ENCODE results near the gene ASCC2. TPM values are rescaled to one million over a fixed set of nuclear protein-coding genes. Genes with fewer than 3 reads are reported as not detected.
"Not testable (repeated sequence)": the region's sequence is repeated elsewhere in the genome, so short reads cannot be mapped to it uniquely, and the experiment has no call there.

Gene ASCC2
- total and polyA plus RNA-seq, 7 experiments from 2014 or later = 48.7 to 101 (median 90.5) TPM

GRCh38 chr22:29872144-29872893 is 34.2 kb upstream of the ASCC2 start:
- no peak overlapping the region for H3K27ac ChIP-seq (ENCODE audit: low read depth, low read length)
- no peak overlapping the region for H3K4me3 Mint-ChIP-seq
- H3K27ac Mint-ChIP-seq = peak overlapping the region in 1 of 9 donors; percentile 62
- H3K27me3 Mint-ChIP-seq = peaks cover 0 to 29% (median 0%) of the 10 kb centered on the region in 5 donors
- ATAC-seq (no peak), DNase-seq (no peak)
- no peaks in the 10 kb centered on the region for H3K9me3 ChIP-seq (ENCODE audit: control insufficient read depth in 2 of 3, low read length in 3 of 3)
- H3K4me3 ChIP-seq (ENCODE audit: low read length) = no peak overlapping the region
- no peaks in the 10 kb centered on the region for H3K27me3 ChIP-seq (ENCODE audit: control insufficient read depth in 2 of 2, insufficient read depth in 2 of 2, low read length in 2 of 2)
- no peaks in the 10 kb centered on the region for H3K9me3 Mint-ChIP-seq
- ChIA-PET CTCF (no interaction called here), POLR2A (no interaction called here)
- H3K4me1 ChIP-seq (ENCODE audit: control insufficient read depth in 2 of 2, insufficient read depth in 2 of 2, low read length in 2 of 2) = peaks cover 0 to 8% of the 10 kb centered on the region in 2 donors
- H3K4me1 Mint-ChIP-seq = peaks cover 0 to 15% (median 6%) of the 10 kb centered on the region in 7 donors
- H3K36me3 ChIP-seq (ENCODE audit: control insufficient read depth in 2 of 3, insufficient read depth in 3 of 3, low read length in 3 of 3) = no peaks in the 10 kb centered on the region
- intact Hi-C loops (cut with micrococcal nuclease) = no loop called here
- no peaks in the 10 kb centered on the region for H3K36me3 Mint-ChIP-seq

DNA sequence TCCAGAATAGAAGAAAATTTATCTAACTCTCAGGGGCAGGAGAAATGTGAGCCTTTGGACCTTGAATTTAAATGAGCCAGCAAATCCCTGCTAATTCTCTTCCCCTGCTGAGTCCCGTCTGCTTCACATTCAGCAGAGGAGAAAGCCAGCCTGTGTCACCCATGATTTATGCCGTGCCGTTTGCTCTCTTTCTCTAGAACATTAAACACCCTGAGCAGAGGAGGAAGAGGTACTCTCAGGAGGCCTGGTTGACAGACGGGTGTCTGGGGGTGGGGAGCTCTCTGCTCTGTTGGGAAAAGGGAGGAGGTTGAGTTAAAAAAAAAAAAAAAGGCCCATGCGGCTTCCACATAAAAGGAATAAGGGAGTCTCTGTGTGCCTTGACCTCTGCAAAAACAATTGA is 33.6 kb upstream of the ASCC2 start:
- CTCF ChIA-PET = no interaction called here
- no peak for DNase-seq
- no peaks in the 10 kb centered on the region for H3K9me3 Mint-ChIP-seq
- peaks cover 0 to 8% of the 10 kb centered on the region in 2 donors for H3K4me1 ChIP-seq (ENCODE audit: control insufficient read depth in 2 of 2, insufficient read depth in 2 of 2, low read length in 2 of 2)
- no peak overlapping the region for H3K4me3 Mint-ChIP-seq
- no peak for ATAC-seq
- H3K36me3 Mint-ChIP-seq = no peaks in the 10 kb centered on the region
- H3K9me3 ChIP-seq (ENCODE audit: control insufficient read depth in 2 of 3, low read length in 3 of 3) = no peaks in the 10 kb centered on the region
- H3K4me1 Mint-ChIP-seq = peaks cover 0 to 15% (median 6%) of the 10 kb centered on the region in 7 donors
- no peak overlapping the region for H3K27ac ChIP-seq (ENCODE audit: low read depth, low read length)
- POLR2A ChIA-PET = interaction anchor here (0.6 kb wide), 1 partner anchor 15 kb away, joined by 5 read pairs; no protein-coding TSS in a partner anchor
- H3K27me3 ChIP-seq (ENCODE audit: control insufficient read depth in 2 of 2, insufficient read depth in 2 of 2, low read length in 2 of 2) = no peaks in the 10 kb centered on the region
- intact Hi-C loops (cut with micrococcal nuclease) = no loop called here
- peaks cover 0 to 27% (median 0%) of the 10 kb centered on the region in 5 donors for H3K27me3 Mint-ChIP-seq
- no peak overlapping the region for H3K4me3 ChIP-seq (ENCODE audit: low read length)
- H3K36me3 ChIP-seq (ENCODE audit: control insufficient read depth in 2 of 3, insufficient read depth in 3 of 3, low read length in 3 of 3) = no peaks in the 10 kb centered on the region
- no peak overlapping the region for H3K27ac Mint-ChIP-seq

DNA sequence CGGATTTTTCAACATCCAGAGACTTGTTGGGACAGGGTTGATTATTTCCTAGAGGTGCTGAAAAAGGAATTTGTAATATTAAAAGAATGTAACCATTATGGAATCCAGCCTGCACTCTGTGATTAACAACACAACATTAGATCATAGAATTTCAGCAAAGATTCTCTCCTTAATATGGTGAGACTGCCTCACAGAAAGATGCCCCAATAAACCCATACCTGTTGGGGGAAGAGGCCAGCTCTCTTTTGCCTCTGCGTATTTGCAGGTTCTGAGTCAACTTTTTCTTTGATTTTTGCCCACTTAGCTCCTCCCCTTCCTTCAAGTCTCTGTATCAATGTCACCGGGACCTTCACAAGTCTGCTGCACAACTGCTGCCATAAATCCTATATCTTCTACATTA is 32.5 kb upstream of the ASCC2 start:
- Histone ChIP-seq H3K27me3 (ENCODE audit: control insufficient read depth in 2 of 2, insufficient read depth in 2 of 2, low read length in 2 of 2) (no peaks in the 10 kb centered on the region), H3K4me1 (ENCODE audit: control insufficient read depth in 2 of 2, insufficient read depth in 2 of 2, low read length in 2 of 2) (peaks cover 0 to 8% of the 10 kb centered on the region in 2 donors), H3K9me3 (ENCODE audit: control insufficient read depth in 2 of 3, low read length in 3 of 3) (no peaks in the 10 kb centered on the region), H3K27ac (ENCODE audit: low read depth, low read length) (no peak overlapping the region), H3K36me3 (ENCODE audit: control insufficient read depth in 2 of 3, insufficient read depth in 3 of 3, low read length in 3 of 3) (no peaks in the 10 kb centered on the region), H3K4me3 (ENCODE audit: low read length) (no peak overlapping the region)
- DNase-seq (peak in 6 of 9 donors; percentile 7 to 32 (median 22)), ATAC-seq (no peak)
- Mint-ChIP-seq H3K36me3 (no peaks in the 10 kb centered on the region), H3K4me3 (peak overlapping the region in 1 of 10 donors; percentile 8), H3K27me3 (peaks cover 0 to 22% (median 0%) of the 10 kb centered on the region in 5 donors), H3K27ac (peak overlapping the region in 3 of 9 donors; percentile 14 to 68 (median 64)), H3K4me1 (peaks cover 0 to 15% (median 6%) of the 10 kb centered on the region in 7 donors), H3K9me3 (no peaks in the 10 kb centered on the region)
- ChIA-PET CTCF (interaction anchor here (0.6 kb wide), 1 partner anchor 32 kb away, joined by 3 read pairs; no protein-coding TSS in a partner anchor), POLR2A (interaction anchor here (0.7 kb wide), 1 partner anchor 28 kb away, joined by 3 read pairs; no protein-coding TSS in a partner anchor)
- intact Hi-C loops (cut with micrococcal nuclease) = no loop called here

- Mint-ChIP-seq H3K27ac (no peak overlapping the region), H3K4me1 (peaks cover 0 to 15% (median 6%) of the 10 kb centered on the region in 7 donors), H3K4me3 (no peak overlapping the region), H3K9me3 (no peaks in the 10 kb centered on the region), H3K36me3 (no peaks in the 10 kb centered on the region), H3K27me3 (peaks cover 0 to 12% (median 0%) of the 10 kb centered on the region in 5 donors)
- ATAC-seq = no peak
- peaks cover 0 to 8% of the 10 kb centered on the region in 2 donors for H3K4me1 ChIP-seq (ENCODE audit: control insufficient read depth in 2 of 2, insufficient read depth in 2 of 2, low read length in 2 of 2)
- H3K4me3 ChIP-seq (ENCODE audit: low read length) = no peak overlapping the region
- DNase-seq = no peak
- CTCF ChIA-PET = no interaction called here
- H3K27me3 ChIP-seq (ENCODE audit: control insufficient read depth in 2 of 2, insufficient read depth in 2 of 2, low read length in 2 of 2) = no peaks in the 10 kb centered on the region
- POLR2A ChIA-PET = no interaction called here
- no peak overlapping the region for H3K27ac ChIP-seq (ENCODE audit: low read depth, low read length)
- H3K9me3 ChIP-seq (ENCODE audit: control insufficient read depth in 2 of 3, low read length in 3 of 3) = no peaks in the 10 kb centered on the region
- no peaks in the 10 kb centered on the region for H3K36me3 ChIP-seq (ENCODE audit: control insufficient read depth in 2 of 3, insufficient read depth in 3 of 3, low read length in 3 of 3)
- intact Hi-C loops (cut with micrococcal nuclease) = no loop called here
These were observed 29.8 kb upstream of the ASCC2 start for GRCh38 chr22:29867851-29868250.

GRCh38 chr22:29867260-29867659 is 29.2 kb upstream of the ASCC2 start:
- intact Hi-C loops (cut with micrococcal nuclease) = no loop called here
- Histone ChIP-seq H3K4me3 (ENCODE audit: low read length) (no peak overlapping the region), H3K4me1 (ENCODE audit: control insufficient read depth in 2 of 2, insufficient read depth in 2 of 2, low read length in 2 of 2) (peaks cover 0 to 8% of the 10 kb centered on the region in 2 donors), H3K9me3 (ENCODE audit: control insufficient read depth in 2 of 3, low read length in 3 of 3) (no peaks in the 10 kb centered on the region), H3K36me3 (ENCODE audit: control insufficient read depth in 2 of 3, insufficient read depth in 3 of 3, low read length in 3 of 3) (no peaks in the 10 kb centered on the region), H3K27me3 (ENCODE audit: control insufficient read depth in 2 of 2, insufficient read depth in 2 of 2, low read length in 2 of 2) (no peaks in the 10 kb centered on the region), H3K27ac (ENCODE audit: low read depth, low read length) (no peak overlapping the region)
- ChIA-PET CTCF (no interaction called here), POLR2A (no interaction called here)
- Mint-ChIP-seq H3K9me3 (no peaks in the 10 kb centered on the region), H3K27me3 (peaks cover 0 to 12% (median 0%) of the 10 kb centered on the region in 5 donors), H3K36me3 (no peaks in the 10 kb centered on the region), H3K4me3 (no peak overlapping the region), H3K27ac (no peak overlapping the region), H3K4me1 (peaks cover 0 to 15% (median 6%) of the 10 kb centered on the region in 7 donors)
- no peak for ATAC-seq
- no peak for DNase-seq

DNA sequence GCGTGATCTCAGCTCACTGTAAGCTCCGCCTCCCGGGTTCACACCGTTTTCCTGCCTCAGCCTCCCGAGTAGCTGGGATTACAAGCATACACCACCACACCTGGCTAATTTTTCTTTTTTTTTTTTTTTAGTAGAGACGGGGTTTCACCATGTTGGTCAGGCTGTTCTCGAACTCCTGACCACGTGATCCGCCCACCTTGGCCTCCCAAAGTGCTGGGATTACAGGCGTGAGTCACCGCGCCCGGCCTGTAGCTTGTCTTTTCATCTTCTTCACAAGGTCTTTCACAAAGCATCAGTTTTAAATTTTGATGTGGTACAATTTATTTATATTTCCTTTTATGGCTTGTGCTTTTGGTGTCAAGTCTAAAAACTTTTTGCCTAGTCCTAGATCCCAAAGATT is 27.5 kb upstream of the ASCC2 start:
- H3K36me3 Mint-ChIP-seq; intact Hi-C loops (cut with micrococcal nuclease); H3K4me3 Mint-ChIP-seq; H3K4me1 Mint-ChIP-seq; CTCF ChIA-PET; H3K4me1 ChIP-seq (ENCODE audit: control insufficient read depth in 2 of 2, insufficient read depth in 2 of 2, low read length in 2 of 2); H3K27ac ChIP-seq (ENCODE audit: low read depth, low read length); H3K36me3 ChIP-seq (ENCODE audit: control insufficient read depth in 2 of 3, insufficient read depth in 3 of 3, low read length in 3 of 3); H3K27ac Mint-ChIP-seq; H3K9me3 Mint-ChIP-seq; POLR2A ChIA-PET; H3K9me3 ChIP-seq (ENCODE audit: control insufficient read depth in 2 of 3, low read length in 3 of 3); H3K27me3 ChIP-seq (ENCODE audit: control insufficient read depth in 2 of 2, insufficient read depth in 2 of 2, low read length in 2 of 2); ATAC-seq; DNase-seq; H3K4me3 ChIP-seq (ENCODE audit: low read length): not testable (repeated sequence)
- H3K27me3 Mint-ChIP-seq = peaks cover 0 to 12% (median 0%) of the 10 kb centered on the region in 5 donors

All from naive thymus-derived CD4-positive, alpha-beta T cell (primary cell).